KMS-11 (cell line): Measurements from ENCODE around the gene PGGHG.

Experiments
- H2AFZ ChIP-seq: fragments of 200-600 bp; sonication (generic); 2 replicates; pipeline ENCODE4 v1.6.1; 2016; ENCODE audit warnings: antibody characterized with exemption, mixed run types, low read depth
- H3K27ac ChIP-seq: fragments of 200-600 bp; sonication (generic); 2 replicates; pipeline ENCODE4 v1.6.1; 2016; ENCODE audit warnings: mild to moderate bottlenecking, mixed run types
- H3K27me3 ChIP-seq: fragments of 200-600 bp; sonication (generic); 2 replicates; pipeline ENCODE4 v1.6.1; 2017; ENCODE audit warnings: mild to moderate bottlenecking, low read depth, mixed run types, moderate library complexity; ENCODE audit not compliant: insufficient read depth
- H3K36me3 ChIP-seq: fragments of 200-600 bp; sonication (generic); 2 replicates; pipeline ENCODE4 v1.6.1; 2017; ENCODE audit warnings: mild to moderate bottlenecking, mixed run types; ENCODE audit not compliant: insufficient read depth
- H3K4me1 ChIP-seq: fragments of 200-600 bp; sonication (generic); 2 replicates; pipeline ENCODE4 v1.6.1; 2016; ENCODE audit warnings: mild to moderate bottlenecking, low read depth, mixed run types; ENCODE audit not compliant: poor library complexity, severe bottlenecking
- H3K4me2 ChIP-seq: fragments of 200-600 bp; sonication (generic); 2 replicates; pipeline ENCODE4 v1.7.0; 2016; ENCODE audit warnings: mild to moderate bottlenecking, mixed run types
- H3K4me3 ChIP-seq: fragments of 200-600 bp; sonication (generic); IDR thresholded peaks from 2 replicates; pipeline ENCODE4 v1.6.1; 2017; ENCODE audit warnings: low read depth, low read length, mixed read lengths; ENCODE audit not compliant: insufficient read depth
- H3K79me2 ChIP-seq: fragments of 200-600 bp; sonication (generic); 2 replicates; pipeline ENCODE4 v1.6.1; 2016; ENCODE audit warnings: low read depth, mixed run types; ENCODE audit not compliant: insufficient read depth
- H3K9ac ChIP-seq: fragments of 200-600 bp; sonication (generic); 2 replicates; pipeline ENCODE4 v1.6.1; 2016; ENCODE audit warnings: mild to moderate bottlenecking, mixed run types
- H4K20me1 ChIP-seq: fragments of 200-600 bp; sonication (generic); 2 replicates; pipeline ENCODE4 v1.6.1; 2016; ENCODE audit warnings: mild to moderate bottlenecking, mixed run types; ENCODE audit not compliant: insufficient read depth
- CTCF ChIP-seq: fragments of 200-600 bp; sonication (generic); conservative IDR thresholded peaks from 2 replicates; pipeline ENCODE4 v1.6.1; 2017; ENCODE audit warnings: low read depth, mild to moderate bottlenecking, antibody characterized with exemption, low read length, moderate library complexity, mixed read lengths

PGGHG gene

DNA sequence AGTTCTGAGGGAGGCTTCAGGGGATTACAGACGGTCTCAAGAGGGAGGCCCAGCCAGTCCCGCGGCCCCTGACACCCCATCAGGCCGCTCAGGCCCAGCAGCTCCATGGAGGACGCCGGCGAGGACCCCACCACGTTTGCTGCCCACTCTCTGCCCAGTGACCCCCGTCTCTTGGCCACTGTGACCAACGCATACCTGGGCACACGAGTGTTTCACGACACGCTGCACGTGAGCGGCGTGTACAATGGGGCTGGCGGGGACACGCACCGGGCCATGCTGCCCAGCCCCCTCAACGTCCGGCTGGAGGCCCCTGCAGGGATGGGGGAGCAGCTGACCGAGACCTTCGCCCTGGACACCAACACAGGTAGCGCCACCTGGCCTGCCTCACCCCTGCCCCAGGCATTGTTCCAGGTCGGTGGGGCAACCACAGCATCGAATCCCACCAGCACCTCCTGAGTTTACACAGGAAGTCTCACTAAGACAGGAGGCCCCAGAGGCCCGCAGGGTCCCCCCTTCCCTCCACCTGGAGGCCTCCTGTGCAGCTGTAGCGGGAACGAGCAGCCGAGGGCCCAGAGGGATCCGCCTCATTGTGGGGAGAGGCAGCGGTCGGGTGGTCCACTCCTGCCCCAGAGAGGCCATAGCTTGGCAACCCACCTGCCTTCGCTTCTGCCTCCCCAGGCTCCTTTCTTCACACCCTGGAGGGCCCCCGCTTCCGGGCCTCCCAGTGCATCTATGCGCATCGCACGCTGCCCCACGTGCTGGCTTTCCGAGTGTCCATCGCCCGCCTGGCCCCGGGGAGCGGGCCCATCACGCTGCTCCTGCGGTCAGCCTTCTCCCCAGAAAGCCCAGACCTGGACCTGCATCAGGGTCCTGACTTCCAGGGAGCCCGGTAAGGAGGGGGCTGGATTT lies 1.0 kb downstream of the PGGHG start:
- Histone ChIP-seq H3K9ac (no peak overlapping the region), H3K4me3 (no peak overlapping the region), H2AFZ (no peak overlapping the region), H3K79me2 (no peaks in the 10 kb centered on the region), H3K4me1 (no peaks in the 10 kb centered on the region), H3K27ac (no peak overlapping the region), H3K27me3 (peaks cover 14% of the 10 kb centered on the region), H4K20me1 (no peaks in the 10 kb centered on the region), H3K4me2 (peak overlapping the region; percentile 25; the same call in 1 of the 2 replicates), H3K36me3 (no peaks in the 10 kb centered on the region)
- TF ChIP-seq CTCF: no peak

- Histone ChIP-seq H4K20me1 (no peaks in the 10 kb centered on the region), H3K4me1 (no peaks in the 10 kb centered on the region), H3K79me2 (no peaks in the 10 kb centered on the region), H3K4me2 (no peak overlapping the region), H3K27ac (no peak overlapping the region), H3K27me3 (peaks cover 12% of the 10 kb centered on the region), H3K9ac (no peak overlapping the region), H3K4me3 (no peak overlapping the region), H3K36me3 (no peaks in the 10 kb centered on the region), H2AFZ (no peak overlapping the region)
- TF ChIP-seq CTCF: no peak
These were observed 1.8 kb downstream of the PGGHG start for GRCh38 chr11:290621-291231.

DNA sequence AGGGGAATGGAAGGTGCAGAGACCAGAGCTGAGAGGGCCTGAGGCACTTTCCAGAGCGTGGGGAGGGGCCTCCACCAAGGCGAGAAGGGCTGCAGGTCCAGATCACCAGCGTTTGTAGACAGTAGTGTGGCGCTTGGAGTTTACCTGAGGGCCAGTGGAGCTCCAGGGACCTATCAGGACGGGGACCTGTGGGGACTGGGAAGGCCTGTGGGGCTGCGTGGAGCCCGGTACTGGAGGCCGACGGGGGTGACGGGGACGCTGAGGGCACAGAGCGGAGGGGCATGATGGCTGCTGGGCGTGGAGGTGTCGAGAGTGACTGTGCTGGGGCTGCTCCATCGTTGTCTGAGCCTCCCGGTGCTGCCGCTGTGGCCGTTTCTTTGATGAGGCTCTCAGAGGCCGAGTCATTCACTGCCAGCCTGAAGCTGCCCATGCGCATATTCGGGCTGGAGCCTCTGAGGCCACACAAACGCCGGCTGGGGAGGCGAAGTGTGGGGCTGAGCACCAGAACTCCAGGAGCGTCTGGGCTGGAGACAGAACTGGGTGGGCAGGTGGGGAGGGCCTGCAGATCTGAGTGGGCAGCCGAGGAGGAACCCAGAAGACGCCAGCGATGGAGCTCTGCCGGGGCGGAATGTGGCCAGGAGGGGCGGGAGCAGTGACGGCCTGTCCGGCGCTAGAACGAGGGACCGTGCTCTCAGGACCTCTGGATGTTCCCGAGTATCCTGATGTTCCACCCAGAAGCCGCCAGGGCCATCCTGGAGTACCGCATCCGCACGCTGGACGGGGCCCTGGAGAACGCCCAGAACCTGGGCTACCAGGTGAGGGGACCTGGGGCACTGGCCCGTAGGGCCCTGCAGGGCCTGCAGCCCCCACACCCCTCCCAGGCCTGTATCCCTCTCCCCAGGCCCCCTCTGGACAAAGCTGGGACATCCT lies 2.6 kb downstream of the PGGHG start:
- H4K20me1 ChIP-seq: no peaks in the 10 kb centered on the region
- H3K79me2 ChIP-seq: no peaks in the 10 kb centered on the region
- H3K9ac ChIP-seq: no peak overlapping the region
- no peak overlapping the region for H3K4me3 ChIP-seq
- H3K4me2 ChIP-seq: no peak overlapping the region
- H2AFZ ChIP-seq: no peak overlapping the region
- no peaks in the 10 kb centered on the region for H3K36me3 ChIP-seq
- peaks cover 11% of the 10 kb centered on the region for H3K27me3 ChIP-seq
- no peak overlapping the region for H3K27ac ChIP-seq
- TF ChIP-seq CTCF: no peak
- H3K4me1 ChIP-seq: no peaks in the 10 kb centered on the region

- Histone ChIP-seq H3K79me2 (no peaks in the 10 kb centered on the region), H3K36me3 (no peaks in the 10 kb centered on the region), H3K4me3 (no peak overlapping the region), H3K27me3 (peaks cover 11% of the 10 kb centered on the region), H4K20me1 (no peaks in the 10 kb centered on the region), H3K4me2 (no peak overlapping the region), H3K9ac (no peak overlapping the region), H3K27ac (no peak overlapping the region), H3K4me1 (peaks cover 5% of the 10 kb centered on the region), H2AFZ (no peak overlapping the region)
- TF ChIP-seq CTCF: no peak
These were observed 3.5 kb downstream of the PGGHG start for GRCh38 chr11:292211-293121.
